Stimulated activated CD4-positive, alpha-beta T cell treated with anti-CD3 and anti-CD28 coated beads, Interleukin-12 subunit alpha, Interleukin-12 subunit beta, amount 100 ng/mL, for 4 hours (primary cell): ENCODE data around the gene NXPH4.

Experiments
- DNase-seq: peaks from one replicate; pipeline ENCODE4 v3.0.0-alpha.2; 2020

Gene NXPH4

GRCh38 chr12:57183939-57184725 lies 32.5 kb upstream of the NXPH4 start:
- DNase-seq = no peak

- DNase-seq = no peak
Observed at GRCh38 chr12:57185403-57185802, 31.2 kb upstream of the NXPH4 start.

- DNase-seq = no peak
Observed at GRCh38 chr12:57185906-57186508, 30.6 kb upstream of the NXPH4 start.

- DNase-seq = no peak
Observed at GRCh38 chr12:57187222-57188089, 29.1 kb upstream of the NXPH4 start.

GRCh38 chr12:57188090-57188425 lies 28.5 kb upstream of the NXPH4 start:
- no peak for DNase-seq

DNA sequence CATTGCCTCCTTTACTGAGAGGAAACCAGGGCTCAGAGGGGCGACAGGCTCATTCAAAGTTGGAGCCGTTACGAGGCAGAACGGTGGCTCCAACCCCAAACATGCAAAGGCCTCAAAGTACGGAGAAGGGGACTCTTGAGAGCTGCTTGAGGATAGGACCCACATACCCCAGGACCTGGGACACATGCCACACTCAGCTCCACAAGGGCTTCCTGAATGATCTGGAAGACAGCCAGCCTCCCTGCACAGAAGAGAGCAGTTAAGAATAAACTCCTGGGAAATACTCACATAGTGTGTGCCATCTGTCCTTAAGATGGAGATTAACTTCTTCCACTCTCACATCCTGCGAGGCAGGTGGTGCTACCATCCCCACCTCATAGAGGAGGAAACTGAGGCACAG lies 26.6 kb upstream of the NXPH4 start:
- DNase-seq = no peak

GRCh38 chr12:57190821-57191220 lies 25.8 kb upstream of the NXPH4 start:
- DNase-seq = no peak

DNA sequence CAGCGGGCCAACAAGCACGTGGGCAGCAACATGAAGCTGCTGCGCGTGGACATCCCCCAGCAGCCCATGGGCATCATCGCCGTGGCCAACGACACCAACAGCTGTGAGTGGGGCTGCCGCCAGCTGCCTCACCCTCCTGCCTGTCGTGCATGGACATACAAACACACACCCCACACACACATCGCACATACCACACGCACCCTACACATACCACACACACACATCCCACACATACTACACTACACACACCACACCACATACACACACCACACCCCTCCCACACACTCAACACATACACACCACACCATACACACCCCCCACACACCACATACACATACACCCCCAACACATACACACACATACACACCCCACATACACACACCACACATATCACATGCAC lies 25.2 kb upstream of the NXPH4 start:
- no peak for DNase-seq

GRCh38 chr12:57192920-57193319 lies 23.7 kb upstream of the NXPH4 start:
- DNase-seq = no peak

- DNase-seq = no peak
Observed at GRCh38 chr12:57193706-57194245, 22.8 kb upstream of the NXPH4 start.

- DNase-seq = no peak
Observed at GRCh38 chr12:57194253-57194652, 22.3 kb upstream of the NXPH4 start.

GRCh38 chr12:57195186-57195585 lies 21.4 kb upstream of the NXPH4 start:
- DNase-seq = no peak

DNA sequence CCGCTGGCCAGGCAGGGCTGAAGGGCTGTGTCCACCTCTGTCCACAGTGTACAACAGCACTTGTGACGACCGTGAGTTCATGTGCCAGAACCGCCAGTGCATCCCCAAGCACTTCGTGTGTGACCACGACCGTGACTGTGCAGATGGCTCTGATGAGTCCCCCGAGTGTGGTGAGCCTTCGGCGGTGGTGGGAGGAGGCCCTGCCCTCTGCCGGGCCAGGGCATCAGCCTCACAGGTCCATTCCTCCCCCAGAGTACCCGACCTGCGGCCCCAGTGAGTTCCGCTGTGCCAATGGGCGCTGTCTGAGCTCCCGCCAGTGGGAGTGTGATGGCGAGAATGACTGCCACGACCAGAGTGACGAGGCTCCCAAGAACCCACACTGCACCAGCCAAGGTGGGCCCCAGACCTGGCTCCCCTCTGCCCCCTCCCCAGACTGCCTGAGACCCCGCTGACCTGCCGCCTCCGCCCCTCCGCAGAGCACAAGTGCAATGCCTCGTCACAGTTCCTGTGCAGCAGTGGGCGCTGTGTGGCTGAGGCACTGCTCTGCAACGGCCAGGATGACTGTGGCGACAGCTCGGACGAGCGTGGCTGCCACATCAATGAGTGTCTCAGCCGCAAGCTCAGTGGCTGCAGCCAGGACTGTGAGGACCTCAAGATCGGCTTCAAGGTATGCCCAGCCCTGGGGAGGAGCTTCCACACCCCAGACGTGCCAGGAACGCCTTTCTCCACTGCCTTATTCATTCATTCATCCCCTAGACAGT lies 20.8 kb upstream of the NXPH4 start:
- DNase-seq = no peak

DNA sequence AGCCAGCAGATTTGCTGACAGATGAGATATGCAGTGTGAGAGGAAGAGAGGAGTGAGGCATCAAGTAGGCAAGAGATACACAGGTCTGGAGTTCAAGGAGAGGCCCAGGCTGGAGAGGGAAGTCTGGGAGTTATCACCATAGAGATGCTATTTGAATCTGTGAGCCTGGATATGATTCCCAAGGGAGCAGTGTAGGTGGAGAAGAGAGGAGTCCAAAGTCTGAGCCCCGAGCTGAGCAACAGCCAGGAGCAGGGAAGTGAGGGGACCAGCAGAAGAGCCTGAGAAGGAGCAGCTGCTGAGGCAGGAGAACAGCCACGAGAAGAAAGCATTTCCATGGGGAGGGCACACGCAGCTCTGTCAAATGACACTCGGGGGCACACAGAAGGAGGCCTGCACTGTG lies 20.2 kb upstream of the NXPH4 start:
- no peak for DNase-seq

DNA sequence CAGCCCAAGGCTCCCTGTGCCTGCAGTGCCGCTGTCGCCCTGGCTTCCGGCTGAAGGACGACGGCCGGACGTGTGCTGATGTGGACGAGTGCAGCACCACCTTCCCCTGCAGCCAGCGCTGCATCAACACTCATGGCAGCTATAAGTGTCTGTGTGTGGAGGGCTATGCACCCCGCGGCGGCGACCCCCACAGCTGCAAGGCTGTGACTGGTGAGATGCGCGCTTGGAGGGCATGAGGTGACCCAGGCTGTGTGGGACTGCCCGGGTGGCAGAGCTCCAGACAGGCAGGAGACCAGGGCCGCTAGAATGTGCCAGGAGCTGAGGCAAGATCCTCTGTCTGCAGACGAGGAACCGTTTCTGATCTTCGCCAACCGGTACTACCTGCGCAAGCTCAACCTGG lies 19.6 kb upstream of the NXPH4 start:
- no peak for DNase-seq

- DNase-seq = no peak
Observed at GRCh38 chr12:57198329-57198728, 18.3 kb upstream of the NXPH4 start.

- no peak for DNase-seq
Observed at GRCh38 chr12:57199191-57199590, 17.4 kb upstream of the NXPH4 start.

DNA sequence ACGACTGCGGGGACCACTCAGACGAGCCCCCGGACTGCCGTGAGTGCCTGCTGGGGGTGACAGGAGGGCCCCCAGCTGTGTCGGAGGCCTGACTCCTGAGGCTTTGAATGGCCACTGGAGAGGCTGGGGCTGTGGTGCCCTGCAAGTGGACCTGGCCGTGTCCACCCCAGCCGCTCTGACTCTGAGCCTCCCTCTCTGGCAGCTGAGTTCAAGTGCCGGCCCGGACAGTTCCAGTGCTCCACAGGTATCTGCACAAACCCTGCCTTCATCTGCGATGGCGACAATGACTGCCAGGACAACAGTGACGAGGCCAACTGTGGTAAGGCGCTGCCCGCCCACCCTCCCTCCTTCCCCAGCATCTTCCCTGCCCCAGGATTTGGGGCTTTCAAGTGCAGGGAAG lies 16.1 kb upstream of the NXPH4 start:
- no peak for DNase-seq

- DNase-seq = no peak
Observed at GRCh38 chr12:57201219-57201618, 15.4 kb upstream of the NXPH4 start.

GRCh38 chr12:57201631-57202030 lies 15.0 kb upstream of the NXPH4 start:
- no peak for DNase-seq

GRCh38 chr12:57202321-57202720 lies 14.3 kb upstream of the NXPH4 start:
- no peak for DNase-seq

DNA sequence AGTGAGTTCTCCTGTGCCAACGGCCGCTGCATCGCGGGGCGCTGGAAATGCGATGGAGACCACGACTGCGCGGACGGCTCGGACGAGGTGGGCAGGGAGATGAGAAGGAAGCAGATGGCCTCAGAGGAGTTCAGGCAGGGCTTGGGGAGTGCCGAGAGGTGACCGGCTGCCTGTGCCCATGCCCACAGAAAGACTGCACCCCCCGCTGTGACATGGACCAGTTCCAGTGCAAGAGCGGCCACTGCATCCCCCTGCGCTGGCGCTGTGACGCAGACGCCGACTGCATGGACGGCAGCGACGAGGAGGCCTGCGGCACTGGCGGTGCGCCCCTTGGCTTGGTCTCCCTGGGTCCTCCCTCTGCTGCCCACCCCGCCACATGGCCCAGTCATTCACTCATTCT lies 13.4 kb upstream of the NXPH4 start:
- no peak for DNase-seq

GRCh38 chr12:57203791-57204190 lies 12.8 kb upstream of the NXPH4 start:
- DNase-seq = no peak
